NB4 (cell line): ENCODE results near the gene MPND.

Source experiments
- DNase-seq: peaks from one replicate; pipeline ENCODE4 v3.0.0; 2010; ENCODE audit warnings: low read depth
- H3K4me3 ChIP-seq: one replicate; pipeline ENCODE4 v1.5.1; 2011; ENCODE audit warnings: mild to moderate bottlenecking, low read depth, low read length, moderate library complexity
- MAX ChIP-seq: IDR thresholded peaks from 2 replicates; pipeline ENCODE4 v1.6.1; 2011; ENCODE audit warnings: low read depth, low read length
- MYC ChIP-seq: IDR thresholded peaks from 2 replicates; pipeline ENCODE4 v1.6.1; 2011; ENCODE audit warnings: low read depth, low read length
- POLR2A ChIP-seq: IDR thresholded peaks from 2 replicates; pipeline ENCODE4 v1.6.1; 2011; ENCODE audit warnings: mild to moderate bottlenecking; ENCODE audit not compliant: insufficient read length; ENCODE audit errors: extremely low read depth
- TF ChIP-seq, protein P1 (sequence below): IDR thresholded peaks from one replicate; pipeline ENCODE4 v1.5.1; 2012; ENCODE audit warnings: low read depth, low read length

The MPND gene

GRCh38 chr19:4352701-4353121 lies 9.3 kb downstream of the MPND start:
- H3K4me3 ChIP-seq, result no peak overlapping the region
- peak; percentile 54 for DNase-seq
- TF ChIP-seq, protein P1, sequence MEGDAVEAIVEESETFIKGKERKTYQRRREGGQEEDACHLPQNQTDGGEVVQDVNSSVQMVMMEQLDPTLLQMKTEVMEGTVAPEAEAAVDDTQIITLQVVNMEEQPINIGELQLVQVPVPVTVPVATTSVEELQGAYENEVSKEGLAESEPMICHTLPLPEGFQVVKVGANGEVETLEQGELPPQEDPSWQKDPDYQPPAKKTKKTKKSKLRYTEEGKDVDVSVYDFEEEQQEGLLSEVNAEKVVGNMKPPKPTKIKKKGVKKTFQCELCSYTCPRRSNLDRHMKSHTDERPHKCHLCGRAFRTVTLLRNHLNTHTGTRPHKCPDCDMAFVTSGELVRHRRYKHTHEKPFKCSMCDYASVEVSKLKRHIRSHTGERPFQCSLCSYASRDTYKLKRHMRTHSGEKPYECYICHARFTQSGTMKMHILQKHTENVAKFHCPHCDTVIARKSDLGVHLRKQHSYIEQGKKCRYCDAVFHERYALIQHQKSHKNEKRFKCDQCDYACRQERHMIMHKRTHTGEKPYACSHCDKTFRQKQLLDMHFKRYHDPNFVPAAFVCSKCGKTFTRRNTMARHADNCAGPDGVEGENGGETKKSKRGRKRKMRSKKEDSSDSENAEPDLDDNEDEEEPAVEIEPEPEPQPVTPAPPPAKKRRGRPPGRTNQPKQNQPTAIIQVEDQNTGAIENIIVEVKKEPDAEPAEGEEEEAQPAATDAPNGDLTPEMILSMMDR, result peak; percentile 55
- no peak for TF ChIP-seq POLR2A

- H3K4me3 ChIP-seq, result no peak overlapping the region
- DNase-seq, result no peak
- TF ChIP-seq, protein P1, result no peak
Measured at GRCh38 chr19:4354282-4354681, 10.9 kb downstream of the MPND start.

DNA sequence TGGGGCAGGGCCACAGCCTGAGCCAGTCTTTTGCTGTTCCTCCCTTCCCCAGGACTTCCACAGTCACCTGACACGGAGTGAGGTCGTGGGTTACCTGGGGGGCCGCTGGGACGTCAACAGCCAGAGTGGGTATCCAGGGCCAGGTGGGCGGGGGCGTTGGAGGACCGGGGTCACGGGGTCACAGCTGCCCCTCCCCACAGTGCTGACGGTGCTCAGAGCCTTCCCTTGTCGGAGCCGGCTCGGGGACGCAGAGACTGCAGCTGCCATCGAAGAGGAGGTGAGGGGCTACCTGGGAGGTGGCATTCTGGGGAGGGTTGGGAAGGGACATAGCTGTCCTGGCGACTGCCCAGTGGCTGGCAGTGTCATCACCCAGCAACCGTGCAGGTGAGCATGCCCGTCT lies 11.5 kb downstream of the MPND start:
- TF ChIP-seq MAX, result no peak
- TF ChIP-seq, protein P1, result no peak
- TF ChIP-seq POLR2A, result no peak
- TF ChIP-seq MYC, result no peak
- H3K4me3 ChIP-seq, result no peak overlapping the region
- no peak for DNase-seq

DNA sequence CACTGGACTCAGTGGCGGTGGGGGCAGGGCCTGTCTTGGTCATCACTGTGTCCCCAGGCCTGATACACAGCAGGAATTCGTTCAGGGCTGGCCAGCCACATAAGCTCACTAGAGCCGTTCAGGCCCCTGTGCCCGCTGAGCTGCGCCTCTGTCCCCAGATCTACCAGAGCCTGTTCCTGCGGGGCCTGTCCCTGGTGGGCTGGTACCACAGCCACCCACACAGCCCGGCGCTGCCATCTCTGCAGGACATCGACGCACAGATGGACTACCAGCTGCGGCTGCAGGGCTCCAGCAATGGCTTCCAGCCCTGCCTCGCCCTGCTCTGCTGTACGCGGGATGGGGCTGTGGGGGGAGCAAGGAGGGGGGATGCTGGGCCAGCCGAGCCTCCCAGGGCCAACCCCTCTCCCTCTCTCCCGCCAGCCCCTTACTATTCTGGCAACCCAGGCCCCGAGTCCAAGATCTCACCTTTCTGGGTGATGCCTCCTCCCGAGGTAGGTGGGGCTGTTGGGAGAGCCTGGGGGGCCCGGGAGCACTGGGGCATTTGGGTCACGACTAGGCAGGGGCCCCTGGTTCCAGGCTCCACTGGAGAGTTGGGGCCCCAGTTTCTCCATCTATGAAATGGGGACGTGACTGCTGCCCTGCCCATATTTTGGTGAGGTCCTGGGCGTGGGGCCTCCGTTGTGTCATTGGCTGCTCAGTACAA lies 13.9 kb downstream of the MPND start:
- no peak overlapping the region for H3K4me3 ChIP-seq
- no peak for TF ChIP-seq MYC
- no peak for TF ChIP-seq POLR2A
- no peak for TF ChIP-seq MAX
- TF ChIP-seq, protein P1, result no peak
- no peak for DNase-seq

DNA sequence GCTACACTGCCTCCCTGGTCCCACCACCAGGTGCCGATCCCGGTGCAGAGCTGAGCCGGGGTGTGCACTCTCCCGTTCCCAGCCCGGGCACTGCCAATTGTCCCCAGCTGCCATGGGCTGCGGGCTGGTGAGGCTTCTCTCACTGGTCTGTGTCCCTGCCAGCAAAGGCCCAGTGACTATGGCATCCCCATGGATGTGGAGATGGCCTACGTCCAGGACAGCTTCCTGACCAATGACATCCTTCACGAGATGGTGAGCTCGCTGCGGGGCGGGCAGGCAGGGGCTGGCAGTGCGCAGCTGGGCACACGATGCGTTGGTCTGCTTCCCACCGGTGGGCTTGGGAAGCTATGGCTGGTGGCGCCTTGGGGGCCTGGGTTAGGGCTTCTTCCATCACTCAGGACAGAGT lies 14.6 kb downstream of the MPND start:
- TF ChIP-seq, protein P1, result no peak
- TF ChIP-seq POLR2A (no peak), MYC (no peak), MAX (no peak)
- DNase-seq, result no peak
- H3K4me3 ChIP-seq, result no peak overlapping the region

- TF ChIP-seq MYC (no peak), MAX (no peak), POLR2A (no peak)
- TF ChIP-seq, protein P1, result no peak
- DNase-seq, result no peak
- H3K4me3 ChIP-seq, result no peak overlapping the region
Measured at GRCh38 chr19:4358709-4359626, 15.6 kb downstream of the MPND start.
